Measurements from ENCODE around the gene C22orf31.

DNA sequence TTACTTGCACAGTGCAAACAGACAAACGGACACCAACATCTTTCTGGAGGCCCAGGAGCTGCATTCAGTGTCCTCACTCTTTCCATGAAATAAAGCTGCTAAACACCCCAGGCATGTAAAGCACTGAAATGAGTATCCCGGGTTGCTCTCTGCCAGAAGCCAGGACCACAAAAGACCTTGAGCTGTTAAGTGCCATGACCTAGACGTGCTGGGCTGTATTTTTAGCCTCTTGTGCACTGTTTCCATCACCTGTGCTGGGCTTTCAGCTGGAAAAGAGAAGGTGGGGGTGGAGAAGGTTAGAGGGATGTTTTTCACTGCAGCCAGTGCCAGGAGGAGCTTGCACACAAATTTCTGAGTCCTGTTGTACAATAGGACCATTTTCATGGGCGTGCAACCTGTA is 7.8 kb upstream of the C22orf31 start:
- TF ChIP-seq SUZ12 (IDR thresholded peaks at IDR 0.05; ENCODE audit: extremely low read depth, insufficient read depth, insufficient read length) (no peak), YY1 (IDR thresholded peaks at IDR 0.05; ENCODE audit: insufficient read depth, insufficient read length) (no peak)

Measured in NT2/D1 (cell line).